IMR-90 (cell line): Measurements from ENCODE around the gene STAMBPL1. TPM values are rescaled to one million over a fixed set of nuclear protein-coding genes. Genes with fewer than 3 reads are reported as not detected.
"Not testable (repeated sequence)": the region's sequence is repeated elsewhere in the genome, so short reads cannot be mapped to it uniquely, and the experiment has no call there.

Experiments used
- ATAC-seq: fragments of 200-7000 bp; cut with Tn5 transposase; 2 replicates; pipeline ENCODE4 v1.9.1; 2020; ENCODE audit warnings: low read depth, mild to moderate bottlenecking, moderate library complexity
- BruUV-seq: library from RNA; stranded (reverse); fragments of 400-500 nt; replicated peaks from 2 replicates; lab custom pipeline; 2021; lab: Mats Ljungman, UMichigan
- CTCF ChIA-PET: fragments of 300-600 bp; formaldehyde crosslinking; extraction: SDS; loops from one replicate; lab custom pipeline; 2021; ENCODE audit warnings: antibody characterized with exemption; lab: Yijun Ruan, JAX
- POLR2A ChIA-PET: fragments of 300-600 bp; sonication (Branson Sonifier 250); formaldehyde crosslinking; loops from one replicate; lab custom pipeline; 2022; ENCODE audit warnings: antibody characterized with exemption; ENCODE audit not compliant: unreplicated experiment; lab: Charles Lee
- DNase-seq: peaks from one replicate; pipeline ENCODE4 v3.0.0; 2013
- H2AFZ ChIP-seq: replicated peaks from 2 replicates; pipeline ENCODE3; 2013; ENCODE audit warnings: low read length, mild to moderate bottlenecking; ENCODE audit not compliant: poor library complexity
- H2AK5ac ChIP-seq: 2 replicates; pipeline ENCODE4 v1.6.1; 2013; ENCODE audit warnings: low read depth, low read length, inconsistent platforms
- H2AK9ac ChIP-seq: replicated peaks from 2 replicates; pipeline ENCODE3; 2013; ENCODE audit warnings: mild to moderate bottlenecking, low read depth, low read length, moderate library complexity; ENCODE audit not compliant: poor library complexity
- H2BK120ac ChIP-seq: 2 replicates; pipeline ENCODE4 v1.6.1; 2013; ENCODE audit warnings: low read depth, low read length, inconsistent platforms
- H2BK15ac ChIP-seq: 3 replicates; pipeline ENCODE4 v1.6.1; 2013; ENCODE audit warnings: low read depth, low read length, inconsistent platforms
- H2BK20ac ChIP-seq: 2 replicates; pipeline ENCODE4 v1.6.1; 2013; ENCODE audit warnings: low read depth, mild to moderate bottlenecking, inconsistent platforms, low read length, moderate library complexity
- H2BK5ac ChIP-seq: 2 replicates; pipeline ENCODE4 v1.6.1; 2013; ENCODE audit warnings: mild to moderate bottlenecking, low read depth, low read length, inconsistent platforms; ENCODE audit not compliant: poor library complexity, severe bottlenecking
- H3K14ac ChIP-seq: replicated peaks from 2 replicates; pipeline ENCODE4 v1.6.1; 2013; ENCODE audit warnings: low read depth, low read length, inconsistent platforms
- H3K18ac ChIP-seq: 2 replicates; pipeline ENCODE4 v1.6.1; 2013; ENCODE audit warnings: low read depth, low read length, control low read depth
- H3K23ac ChIP-seq: 2 replicates; pipeline ENCODE4 v1.6.1; 2013; ENCODE audit warnings: low read depth, low read length, inconsistent platforms
- H3K27ac ChIP-seq: 2 replicates; pipeline ENCODE4 v1.5.1; 2013; ENCODE audit warnings: mild to moderate bottlenecking, control low read depth, low read length; ENCODE audit not compliant: insufficient read depth
- H3K27me3 ChIP-seq: 2 replicates; pipeline ENCODE4 v1.6.1; 2013; ENCODE audit warnings: low read length; ENCODE audit not compliant: control insufficient read depth, insufficient read depth
- H3K36me3 ChIP-seq: 2 replicates; pipeline ENCODE4 v1.6.1; 2013; ENCODE audit warnings: low read length, mixed read lengths; ENCODE audit not compliant: control insufficient read depth, insufficient read depth
- H3K4ac ChIP-seq: 2 replicates; pipeline ENCODE4 v1.6.1; 2013; ENCODE audit warnings: low read depth, low read length, inconsistent platforms
- H3K4me1 ChIP-seq: 2 replicates; pipeline ENCODE4 v1.6.1; 2013; ENCODE audit warnings: low read length, mixed read lengths; ENCODE audit not compliant: control insufficient read depth, insufficient read depth
- H3K4me2 ChIP-seq: 2 replicates; pipeline ENCODE4 v1.6.1; 2013; ENCODE audit warnings: low read depth, mild to moderate bottlenecking, control low read depth, low read length, moderate library complexity
- H3K4me3 ChIP-seq: 2 replicates; pipeline ENCODE4 v1.5.1; 2013; ENCODE audit warnings: low read depth, mild to moderate bottlenecking, control low read depth, low read length, moderate library complexity; ENCODE audit not compliant: insufficient read depth
- H3K56ac ChIP-seq: 2 replicates; pipeline ENCODE4 v1.6.1; 2013; ENCODE audit warnings: low read length, inconsistent platforms; ENCODE audit not compliant: insufficient read depth; ENCODE audit errors: extremely low read depth
- H3K79me1 ChIP-seq, 2 experiments: 2 replicates each; pipeline ENCODE4 v1.6.1; 2013; ENCODE audit warnings: low read length in 2 of 2, inconsistent platforms in 1 of 2, low read depth in 1 of 2
- H3K9ac ChIP-seq: 2 replicates; pipeline ENCODE4 v1.6.1; 2013; ENCODE audit warnings: low read depth, low read length, control low read depth
- H3K9me1 ChIP-seq: 2 replicates; pipeline ENCODE4 v1.6.1; 2013; ENCODE audit warnings: low read length, inconsistent platforms; ENCODE audit not compliant: insufficient read depth
- H3K9me3 ChIP-seq: 2 replicates; pipeline ENCODE4 v1.6.1; 2013; ENCODE audit warnings: low read length; ENCODE audit not compliant: control insufficient read depth, insufficient read depth
- H4K20me1 ChIP-seq: 2 replicates; pipeline ENCODE4 v1.6.1; 2013; ENCODE audit warnings: low read length, inconsistent platforms; ENCODE audit not compliant: insufficient read depth
- H4K5ac ChIP-seq: 2 replicates; pipeline ENCODE4 v1.6.1; 2013; ENCODE audit warnings: mild to moderate bottlenecking, low read depth, low read length, control low read depth
- H4K8ac ChIP-seq, 2 experiments: 2 replicates each; pipeline ENCODE4 v1.6.1; 2013; ENCODE audit warnings: low read depth in 2 of 2, low read length in 2 of 2, control low read depth in 1 of 2, inconsistent platforms in 1 of 2
- H4K91ac ChIP-seq: 2 replicates; pipeline ENCODE4 v1.6.1; 2013; ENCODE audit warnings: low read depth, low read length, inconsistent platforms; ENCODE audit not compliant: insufficient read depth
- FOS ChIP-seq: fragments of 150-350 bp; IDR thresholded peaks from 2 replicates; pipeline ENCODE4 v1.6.1; 2016; ENCODE audit warnings: low read depth, low read length
- WGBS, 2 experiments: methylation state at CpG; one replicate each; pipeline versions ENCODE4 v1.1.5 to v1.1.7; 2013; ENCODE audit warnings: missing lambda C conversion rate in 2 of 2; ENCODE audit not compliant: insufficient read length in 1 of 2; ENCODE audit errors: extremely low coverage in 2 of 2; 5-methylcytosine and 5-hydroxymethylcytosine counted together
- dilution Hi-C: fragments of 300-500 bp; cut with HindIII; formaldehyde crosslinking; loops from one replicate; pipeline ENCODE4 v1.14.3; 2018; ENCODE audit warnings: low sequenced_read_pairs; ENCODE audit not compliant: unreplicated experiment
- in situ Hi-C: fragments of 300-500 bp; cut with MboI; formaldehyde crosslinking; loops from 3 replicates; pipeline ENCODE4 v1.14.3; 2019; ENCODE audit warnings: low sequenced_read_pairs, inconsistent platforms, mixed read lengths
- intact Hi-C: fragments of 100-400 bp; cut with micrococcal nuclease; formaldehyde crosslinking; loops from 2 replicates; pipeline ENCODE4 v1.10.0; 2022
- polyA plus RNA-seq, 3 experiments: library from polyadenylated mRNA; depleted of rRNA; stranded (reverse); fragments of >200 nt; gene quantifications; 2 replicates each; pipeline ENCODE4 v1.2.3, GENCODE V29; 2012; ENCODE audit warnings: low replicate concordance in 1 of 3
- total RNA-seq: library from RNA; depleted of rRNA; stranded (reverse); fragments of >200 nt; gene quantifications from 2 replicates; pipeline ENCODE4 v1.2.3, GENCODE V29; 2012

Gene STAMBPL1
- total and polyA plus RNA-seq, 2 of the 4 experiments (the other 2 are of a cell fraction), result 26.8 to 28.1 TPM

DNA sequence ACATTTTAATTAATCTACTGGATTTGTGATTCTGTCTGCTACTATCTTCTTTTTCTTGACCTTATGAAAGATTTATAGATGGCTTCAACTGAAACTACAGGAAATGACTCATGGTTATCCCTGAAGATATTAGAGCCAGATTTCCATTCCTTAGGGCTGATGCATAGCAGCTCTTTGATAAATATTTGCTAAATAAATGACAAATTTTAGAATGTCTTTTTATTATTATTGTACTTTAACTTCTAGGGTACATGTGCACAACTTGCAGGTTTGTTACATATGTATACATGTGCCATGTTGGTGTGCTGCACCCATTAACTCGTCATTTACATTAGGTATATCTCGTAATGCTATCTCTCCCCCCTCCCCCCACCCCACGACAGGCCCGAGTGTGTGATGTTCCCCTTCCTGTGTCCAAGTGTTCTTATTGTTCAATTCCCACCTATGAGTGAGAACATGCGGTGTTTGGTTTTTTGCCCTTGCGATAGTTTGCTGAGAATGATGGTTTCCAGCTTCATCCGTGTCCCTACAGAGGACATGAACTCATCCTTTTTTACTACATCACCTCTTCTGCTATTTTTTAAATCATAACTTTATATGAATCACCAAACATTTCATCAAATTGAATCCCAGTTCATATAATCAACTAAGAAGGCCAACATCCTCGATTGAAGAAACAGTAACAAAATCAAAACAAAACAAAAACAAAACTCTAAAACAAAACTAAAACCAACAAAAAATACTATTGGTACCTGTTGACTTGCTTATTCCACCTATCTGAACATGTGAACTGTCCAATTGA is 2.8 kb downstream of the STAMBPL1 start:
- DNase-seq, result peak; percentile 89
- H3K4me1 ChIP-seq, result peaks cover 23% of the 10 kb centered on the region
- BruUV-seq, in situ Hi-C loops, dilution Hi-C loops, H2AFZ ChIP-seq, H4K20me1 ChIP-seq, H3K9me3 ChIP-seq, H2AK9ac ChIP-seq, H3K9me1 ChIP-seq, H3K27me3 ChIP-seq, intact Hi-C loops, H3K36me3 ChIP-seq: not testable (repeated sequence)
- no CpG with 5 or more reads among the region's 8 CpGs for WGBS, 2 experiments
- peak overlapping the region; percentile 92 for H3K4me2 ChIP-seq
- peak; percentile 95 for TF ChIP-seq FOS
- ATAC-seq, result peak; percentile 19
- peak overlapping the region; percentile 98 for H3K9ac ChIP-seq
- peak overlapping the region; percentile 97 for H4K91ac ChIP-seq
- peak overlapping the region; percentile 84 to 99 for H4K8ac ChIP-seq
- ChIA-PET POLR2A (interaction anchor here (0.6 to 0.9 kb wide), 2 partner anchors 68 to 355 kb away, joined by 3 to 6 read pairs; no protein-coding TSS in a partner anchor), CTCF (interaction anchor here (0.6 to 1.3 kb wide), 3 partner anchors 50 to 536 kb away, joined by 3 to 4 read pairs (median 3); no protein-coding TSS in a partner anchor)
- peak overlapping the region; percentile 90 for H3K4me3 ChIP-seq
- H3K56ac ChIP-seq, result peak overlapping the region; percentile 99
- H2AK5ac ChIP-seq, result peak overlapping the region; percentile 84; the same call in 1 of the 2 replicates
- peaks cover 10 to 56% of the 10 kb centered on the region in 2 experiments for H3K79me1 ChIP-seq
- peak overlapping the region; percentile 96 for H2BK5ac ChIP-seq
- H2BK20ac ChIP-seq, result peak overlapping the region; percentile 98
- peak overlapping the region; percentile 99 for H3K14ac ChIP-seq
- peak overlapping the region; percentile 90 for H4K5ac ChIP-seq
- peak overlapping the region; percentile 99 for H2BK120ac ChIP-seq
- H3K18ac ChIP-seq, result peak overlapping the region; percentile 98
- peak overlapping the region; percentile 82 for H2BK15ac ChIP-seq
- peak overlapping the region; percentile 100; the same call in 1 of the 2 replicates for H3K23ac ChIP-seq
- H3K4ac ChIP-seq, result peak overlapping the region; percentile 99; the same call in 1 of the 2 replicates
- H3K27ac ChIP-seq, result peak overlapping the region; percentile 98
